ENCODE results near the gene SPDYE4. TPM values are rescaled to one million over a fixed set of nuclear protein-coding genes. Genes with fewer than 3 reads are reported as not detected.

SPDYE4 gene
- total RNA-seq, 1 experiment from 2014 or later: not detected

DNA sequence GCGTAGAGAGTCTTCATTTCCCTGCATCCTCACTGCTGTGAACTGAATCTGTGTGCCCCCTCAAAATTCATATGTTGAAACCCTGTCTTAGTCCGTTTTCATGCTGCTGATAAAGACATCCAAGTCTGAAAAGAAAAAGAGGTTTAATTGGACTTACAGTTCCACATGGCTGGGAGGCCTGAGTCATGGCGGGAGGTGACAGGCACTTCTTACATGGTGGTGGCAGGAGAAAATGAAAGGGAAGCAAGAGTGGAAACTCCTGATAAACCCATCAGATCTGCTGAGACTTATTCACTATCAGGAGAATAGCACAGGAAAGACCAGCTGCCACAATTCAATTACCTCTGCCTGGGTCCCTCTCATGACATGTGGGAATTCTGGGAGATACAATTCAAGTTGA lies 10.6 kb downstream of the SPDYE4 start:
- DNase-seq (ENCODE audit: low read depth, low spot score) (no peak), ATAC-seq (no peak)
- CTCF ChIA-PET: interaction anchor here (2.1 kb wide), 1 partner anchor 117 kb away, joined by 4 read pairs; the partner anchor contains the start of gene MYH10
- Histone ChIP-seq H3K27ac (ENCODE audit: low read length) (no peak overlapping the region), H3K9me3 (ENCODE audit: control insufficient read depth, insufficient read depth, low read depth, low read length) (no peaks in the 10 kb centered on the region), H3K4me3 (ENCODE audit: low read depth in 2 of 2, low read length in 2 of 2) (no peak overlapping the region), H3K27me3 (ENCODE audit: control insufficient read depth, insufficient read depth, low read length) (peaks cover 6% of the 10 kb centered on the region; the same call in 1 of the 2 replicates), H3K4me1 (ENCODE audit: control insufficient read depth, insufficient read depth, low read length) (no peaks in the 10 kb centered on the region), H3K36me3 (ENCODE audit: control insufficient read depth, insufficient read depth, low read length) (no peaks in the 10 kb centered on the region)
- intact Hi-C loops (cut with micrococcal nuclease; ENCODE audit: unreplicated experiment): loop anchor here (5.0 to 10.0 kb wide), 2 partner anchors 333 to 365 kb away; partner anchors contain the start of gene RPL26
- in situ Hi-C loops (cut with HindIII; ENCODE audit: low pct_unique_long_range_greater_than_20kb, low sequenced_read_pairs): no loop called here
- BruUV-seq (replicated peaks): no TSS peak
- POLR2A ChIA-PET: no interaction called here
- TF ChIP-seq REST (IDR thresholded peaks at IDR 0.05; ENCODE audit: insufficient read depth in 1 of 2, low read depth in 2 of 2, low read length in 1 of 2) (no peak), POLR2AphosphoS5 (IDR thresholded peaks at IDR 0.05; ENCODE audit: low read depth, low read length) (no peak), TCF7L2 (IDR thresholded peaks at IDR 0.05; ENCODE audit: low read depth, low read length) (no peak), SIN3A (IDR thresholded peaks at IDR 0.05; ENCODE audit: borderline replicate concordance, insufficient read depth, low read depth, low read length) (no peak), CTCF (IDR thresholded peaks at IDR 0.05) (no peak)

- no TSS peak for BruUV-seq (replicated peaks)
- POLR2A ChIA-PET: interaction anchor here (0.6 to 0.7 kb wide), 2 partner anchors 46 to 251 kb away, joined by 3 to 5 read pairs; no protein-coding TSS in a partner anchor
- in situ Hi-C loops (cut with HindIII; ENCODE audit: low pct_unique_long_range_greater_than_20kb, low sequenced_read_pairs): no loop called here
These were observed 11.7 kb downstream of the SPDYE4 start for GRCh38 chr17:8746501-8747236.

More at GRCh38 chr17:8746501-8747236, 11.7 kb downstream of the SPDYE4 start:
- CTCF ChIA-PET: interaction anchor here (0.7 to 2.1 kb wide), 3 partner anchors 13 to 336 kb away, joined by 4 to 7 read pairs (median 6); partner anchors contain the start of gene MYH10
- DNase-seq (ENCODE audit: low read depth, low spot score): no peak
- Histone ChIP-seq H3K9me3 (ENCODE audit: control insufficient read depth, insufficient read depth, low read depth, low read length) (no peaks in the 10 kb centered on the region), H3K4me3 (ENCODE audit: low read depth in 2 of 2, low read length in 2 of 2) (peak overlapping the region; percentile 46 to 62), H3K27me3 (ENCODE audit: control insufficient read depth, insufficient read depth, low read length) (peaks cover 6% of the 10 kb centered on the region; the same call in 1 of the 2 replicates), H3K4me1 (ENCODE audit: control insufficient read depth, insufficient read depth, low read length) (no peaks in the 10 kb centered on the region), H3K36me3 (ENCODE audit: control insufficient read depth, insufficient read depth, low read length) (no peaks in the 10 kb centered on the region), H3K27ac (ENCODE audit: low read length) (no peak overlapping the region)
- no peak for TF ChIP-seq TCF7L2 (IDR thresholded peaks at IDR 0.05; ENCODE audit: low read depth, low read length)
- no peak for TF ChIP-seq POLR2AphosphoS5 (IDR thresholded peaks at IDR 0.05; ENCODE audit: low read depth, low read length)
- TF ChIP-seq SIN3A (IDR thresholded peaks at IDR 0.05; ENCODE audit: borderline replicate concordance, insufficient read depth, low read depth, low read length): no peak
- TF ChIP-seq REST (IDR thresholded peaks at IDR 0.05; ENCODE audit: insufficient read depth in 1 of 2, low read depth in 2 of 2, low read length in 1 of 2): no peak
- no peak for TF ChIP-seq CTCF (IDR thresholded peaks at IDR 0.05)
- peak; percentile 52 for ATAC-seq
- intact Hi-C loops (cut with micrococcal nuclease; ENCODE audit: unreplicated experiment): loop anchor here (5.0 to 10.0 kb wide), 2 partner anchors 332 to 364 kb away; partner anchors contain the start of gene RPL26
